ENCODE measurements around the gene EXD1. TPM values are rescaled to one million over a fixed set of nuclear protein-coding genes. Genes with fewer than 3 reads are reported as not detected.

Gene EXD1
- polyA plus RNA-seq, 1 donor from 2014 or later = not detected

- H3K9me2 ChIP-seq (ENCODE audit: insufficient read depth, low read length) = no peaks in the 10 kb centered on the region
- H3K4me3 ChIP-seq (ENCODE audit: low read length) = no peak overlapping the region
- H3K4me2 ChIP-seq (ENCODE audit: low read length) = no peak overlapping the region
- no peaks in the 10 kb centered on the region for H3K27me3 ChIP-seq (ENCODE audit: insufficient read depth, low read depth, low read length)
- TF ChIP-seq RAD21 (conservative IDR thresholded peaks at IDR 0.05) = no peak
- TF ChIP-seq TAF1 (IDR thresholded peaks at IDR 0.05; ENCODE audit: low read depth) = no peak
- no peak for TF ChIP-seq POLR2AphosphoS5 (IDR thresholded peaks at IDR 0.05)
- TF ChIP-seq, protein P1, sequence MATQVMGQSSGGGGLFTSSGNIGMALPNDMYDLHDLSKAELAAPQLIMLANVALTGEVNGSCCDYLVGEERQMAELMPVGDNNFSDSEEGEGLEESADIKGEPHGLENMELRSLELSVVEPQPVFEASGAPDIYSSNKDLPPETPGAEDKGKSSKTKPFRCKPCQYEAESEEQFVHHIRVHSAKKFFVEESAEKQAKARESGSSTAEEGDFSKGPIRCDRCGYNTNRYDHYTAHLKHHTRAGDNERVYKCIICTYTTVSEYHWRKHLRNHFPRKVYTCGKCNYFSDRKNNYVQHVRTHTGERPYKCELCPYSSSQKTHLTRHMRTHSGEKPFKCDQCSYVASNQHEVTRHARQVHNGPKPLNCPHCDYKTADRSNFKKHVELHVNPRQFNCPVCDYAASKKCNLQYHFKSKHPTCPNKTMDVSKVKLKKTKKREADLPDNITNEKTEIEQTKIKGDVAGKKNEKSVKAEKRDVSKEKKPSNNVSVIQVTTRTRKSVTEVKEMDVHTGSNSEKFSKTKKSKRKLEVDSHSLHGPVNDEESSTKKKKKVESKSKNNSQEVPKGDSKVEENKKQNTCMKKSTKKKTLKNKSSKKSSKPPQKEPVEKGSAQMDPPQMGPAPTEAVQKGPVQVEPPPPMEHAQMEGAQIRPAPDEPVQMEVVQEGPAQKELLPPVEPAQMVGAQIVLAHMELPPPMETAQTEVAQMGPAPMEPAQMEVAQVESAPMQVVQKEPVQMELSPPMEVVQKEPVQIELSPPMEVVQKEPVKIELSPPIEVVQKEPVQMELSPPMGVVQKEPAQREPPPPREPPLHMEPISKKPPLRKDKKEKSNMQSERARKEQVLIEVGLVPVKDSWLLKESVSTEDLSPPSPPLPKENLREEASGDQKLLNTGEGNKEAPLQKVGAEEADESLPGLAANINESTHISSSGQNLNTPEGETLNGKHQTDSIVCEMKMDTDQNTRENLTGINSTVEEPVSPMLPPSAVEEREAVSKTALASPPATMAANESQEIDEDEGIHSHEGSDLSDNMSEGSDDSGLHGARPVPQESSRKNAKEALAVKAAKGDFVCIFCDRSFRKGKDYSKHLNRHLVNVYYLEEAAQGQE (IDR thresholded peaks at IDR 0.05; ENCODE audit: borderline replicate concordance) = no peak
- TF ChIP-seq SMC3 (conservative IDR thresholded peaks at IDR 0.05; ENCODE audit: poor library complexity) = no peak
- no peak for TF ChIP-seq EZH2 (IDR thresholded peaks at IDR 0.05; ENCODE audit: borderline replicate concordance, insufficient read depth, low read length, poor library complexity, severe bottlenecking)
- no peak for TF ChIP-seq EP300 (conservative IDR thresholded peaks at IDR 0.05; ENCODE audit: poor library complexity, severe bottlenecking)
- no peak for TF ChIP-seq MXI1 (conservative IDR thresholded peaks at IDR 0.05; ENCODE audit: poor library complexity, severe bottlenecking)
- no peak for TF ChIP-seq CTCF (IDR thresholded peaks at IDR 0.05; ENCODE audit: poor library complexity, severe bottlenecking)
- no peaks in the 10 kb centered on the region for H3K9me3 ChIP-seq (ENCODE audit: low read length)
- no peaks in the 10 kb centered on the region for H3K79me2 ChIP-seq (replicated peaks; ENCODE audit: insufficient read depth, low read length)
- H2AFZ ChIP-seq (ENCODE audit: low read depth, low read length) = no peak overlapping the region
- H3F3A ChIP-seq (ENCODE audit: insufficient read depth, low read length, poor library complexity, severe bottlenecking) = no peaks in the 10 kb centered on the region
- H3K36me3 ChIP-seq (ENCODE audit: insufficient read depth, low read length) = no peaks in the 10 kb centered on the region
- no peak overlapping the region for H3K27ac ChIP-seq (ENCODE audit: low read length)
- no peak overlapping the region for H3K9ac ChIP-seq (ENCODE audit: low read length)
- no peaks in the 10 kb centered on the region for H4K20me1 ChIP-seq (ENCODE audit: insufficient read depth)
These were observed 31.1 kb downstream of the EXD1 start for GRCh38 chr15:41199470-41199869.

DNA sequence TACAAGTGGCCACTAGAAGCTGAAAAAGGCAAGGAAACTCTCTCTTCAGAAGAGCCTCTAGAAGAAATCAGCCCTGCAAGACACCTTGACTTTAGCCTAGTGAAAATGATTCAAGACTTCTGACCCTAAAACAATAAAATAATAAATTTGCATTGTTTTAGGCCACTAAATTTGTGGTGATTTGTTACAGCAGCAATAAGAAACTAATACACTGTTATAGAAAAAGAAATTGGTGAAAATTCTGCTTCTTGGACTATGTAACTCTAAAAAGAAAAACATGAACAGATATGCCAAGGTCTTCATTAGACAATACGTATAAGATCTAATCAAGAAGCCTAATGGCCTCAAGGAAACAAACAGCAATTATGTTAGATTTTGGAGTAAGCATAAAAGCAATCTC lies 36.1 kb downstream of the EXD1 start:
- H3F3A ChIP-seq (ENCODE audit: insufficient read depth, low read length, poor library complexity, severe bottlenecking) = no peaks in the 10 kb centered on the region
- H3K27ac ChIP-seq (ENCODE audit: low read length) = no peak overlapping the region
- H2AFZ ChIP-seq (ENCODE audit: low read depth, low read length) = no peak overlapping the region
- H3K9ac ChIP-seq (ENCODE audit: low read length) = no peak overlapping the region
- no peaks in the 10 kb centered on the region for H3K9me2 ChIP-seq (ENCODE audit: insufficient read depth, low read length)
- no peak overlapping the region for H3K4me3 ChIP-seq (ENCODE audit: low read length)
- H3K27me3 ChIP-seq (ENCODE audit: insufficient read depth, low read depth, low read length) = no peaks in the 10 kb centered on the region
- TF ChIP-seq SMC3 (conservative IDR thresholded peaks at IDR 0.05; ENCODE audit: poor library complexity) = no peak
- TF ChIP-seq CTCF (IDR thresholded peaks at IDR 0.05; ENCODE audit: poor library complexity, severe bottlenecking) = no peak
- no peak for TF ChIP-seq EZH2 (IDR thresholded peaks at IDR 0.05; ENCODE audit: borderline replicate concordance, insufficient read depth, low read length, poor library complexity, severe bottlenecking)
- H3K79me2 ChIP-seq (replicated peaks; ENCODE audit: insufficient read depth, low read length) = no peaks in the 10 kb centered on the region
- no peaks in the 10 kb centered on the region for H3K9me3 ChIP-seq (ENCODE audit: low read length)
- H4K20me1 ChIP-seq (ENCODE audit: insufficient read depth) = no peaks in the 10 kb centered on the region
- no peak overlapping the region for H3K4me2 ChIP-seq (ENCODE audit: low read length)
- H3K36me3 ChIP-seq (ENCODE audit: insufficient read depth, low read length) = no peaks in the 10 kb centered on the region
